GM19328 (cell line): ENCODE results near the gene ARHGDIB.

Experiments
- ATAC-seq: cut with Tn5 transposase; IDR thresholded peaks from one replicate; pipeline ENCODE4 v1.9.1; 2021; ENCODE audit warnings: mild to moderate bottlenecking, moderate library complexity; ENCODE audit not compliant: unreplicated experiment

Gene ARHGDIB

GRCh38 chr12:14934511-14934910 is 26.9 kb downstream of the ARHGDIB start:
- no peak for ATAC-seq

GRCh38 chr12:14931791-14932560 is 29.4 kb downstream of the ARHGDIB start:
- ATAC-seq: no peak

DNA sequence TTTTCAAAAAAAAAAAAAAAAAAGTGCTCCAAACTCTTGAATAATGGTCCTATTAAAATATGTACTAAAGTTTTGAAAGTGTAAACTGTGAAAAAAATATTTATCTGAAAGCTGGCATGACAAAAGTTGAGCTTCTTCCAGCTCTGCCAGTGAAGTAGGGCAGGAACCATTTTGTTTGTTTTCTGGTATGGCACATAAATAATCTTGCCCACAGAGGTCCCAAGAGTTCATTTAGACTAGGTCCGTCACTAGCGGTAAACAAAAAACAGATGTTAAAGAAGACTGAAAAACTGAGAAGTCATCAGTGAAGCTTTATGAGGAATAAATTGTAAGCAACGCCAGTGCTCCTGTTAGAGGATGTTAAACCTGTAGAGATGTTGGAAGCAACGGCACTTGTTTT is 30.0 kb downstream of the ARHGDIB start:
- no peak for ATAC-seq

DNA sequence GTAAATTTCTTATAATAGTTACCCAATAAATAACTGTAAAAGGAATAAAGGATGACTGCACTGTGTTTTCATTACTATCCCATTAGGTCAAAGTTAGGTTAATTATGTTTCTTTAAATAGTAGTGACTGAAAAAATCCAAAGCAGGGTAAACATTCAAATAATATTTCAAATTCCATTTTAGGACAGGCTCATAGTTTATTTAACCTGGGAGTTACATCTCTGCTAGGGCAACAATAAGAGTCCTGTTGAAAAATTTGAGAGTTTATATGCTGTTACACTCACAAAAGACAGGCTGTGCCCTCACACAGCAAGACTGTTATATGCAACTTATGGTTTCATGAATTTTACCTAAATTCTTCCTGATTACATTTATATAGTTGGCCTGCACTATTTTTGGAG is 31.1 kb downstream of the ARHGDIB start:
- no peak for ATAC-seq

DNA sequence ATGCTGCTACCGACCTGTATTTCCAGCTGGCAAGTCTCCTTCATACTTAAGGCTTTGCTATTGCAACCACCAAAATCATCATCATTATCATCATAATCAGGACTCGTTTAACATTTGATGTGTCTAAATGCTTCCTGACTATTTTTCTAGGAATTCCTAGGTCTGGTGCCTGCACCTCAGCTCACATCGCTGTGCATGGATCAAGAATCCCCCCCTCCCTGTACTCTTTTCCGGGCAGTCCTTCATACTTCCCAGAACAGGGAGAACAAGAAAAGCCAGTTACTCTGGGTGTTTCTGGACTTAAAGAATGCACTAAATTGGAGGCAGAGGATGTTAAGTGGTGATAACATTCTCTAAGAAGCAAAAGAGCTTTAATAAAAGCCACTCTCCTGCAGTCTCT is 32.5 kb downstream of the ARHGDIB start:
- no peak for ATAC-seq

- no peak for ATAC-seq
Measured at GRCh38 chr12:14927267-14927666, 34.1 kb downstream of the ARHGDIB start.

GRCh38 chr12:14924541-14924940 is 36.9 kb downstream of the ARHGDIB start:
- ATAC-seq: no peak

DNA sequence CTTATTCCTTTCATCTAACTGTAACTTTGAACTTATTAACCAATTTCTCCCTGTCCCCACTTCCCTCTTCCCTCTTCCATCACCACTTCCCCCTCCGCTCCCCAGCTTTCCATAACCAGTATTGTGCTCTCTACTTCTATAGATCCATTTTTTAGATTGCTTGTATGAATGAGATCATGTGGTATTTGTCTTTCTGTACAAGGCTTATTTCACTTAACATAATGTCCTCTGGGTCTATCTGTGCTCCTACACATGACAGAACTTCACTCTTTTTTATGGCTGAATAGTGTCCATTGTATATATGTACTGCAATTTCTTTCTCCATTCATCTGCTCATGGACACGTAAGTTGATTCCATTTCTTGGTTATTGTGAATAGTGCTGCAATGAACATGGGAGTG is 37.5 kb downstream of the ARHGDIB start:
- no peak for ATAC-seq

- no peak for ATAC-seq
Measured at GRCh38 chr12:14921218-14921617, 40.2 kb downstream of the ARHGDIB start.

GRCh38 chr12:14920475-14921126 is 40.8 kb downstream of the ARHGDIB start:
- no peak for ATAC-seq

DNA sequence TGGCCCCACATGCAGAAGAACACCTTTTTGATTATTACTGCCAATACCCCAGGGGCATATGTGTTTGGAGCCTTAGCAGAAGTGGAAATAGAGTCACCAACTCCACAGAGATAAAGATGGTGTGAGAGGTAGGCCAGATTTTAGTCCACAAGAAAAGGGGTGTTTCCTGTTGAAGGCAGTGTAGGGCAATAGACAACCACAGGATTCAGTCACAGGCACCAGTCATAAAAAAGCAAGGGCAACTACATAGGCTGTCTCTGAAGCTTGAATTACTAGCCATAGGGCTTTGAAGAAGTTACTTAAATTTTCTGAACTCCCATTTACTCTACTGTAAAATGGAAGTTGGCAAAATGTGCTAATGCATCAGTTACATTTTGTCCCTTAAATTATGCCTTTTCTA is 41.9 kb downstream of the ARHGDIB start:
- ATAC-seq: no peak

DNA sequence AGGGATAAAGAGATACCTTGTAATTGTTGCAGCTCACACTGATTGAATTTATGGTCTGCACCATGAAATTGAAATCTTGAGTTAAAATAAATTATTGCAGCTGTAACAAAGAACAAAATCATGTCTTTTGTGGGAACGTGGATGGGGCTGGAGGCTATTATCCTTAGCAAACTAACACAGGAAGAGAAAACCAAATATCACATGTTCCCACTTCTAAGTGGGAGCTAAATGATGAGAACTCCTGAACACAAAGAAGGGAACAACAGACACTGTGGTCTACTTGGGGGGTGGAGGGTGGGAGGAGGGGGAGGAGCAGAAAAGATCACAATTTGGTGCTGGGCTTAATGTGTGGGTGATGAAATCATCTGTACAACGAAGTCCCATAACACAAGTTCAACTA is 45.7 kb downstream of the ARHGDIB start:
- ATAC-seq: no peak

- ATAC-seq: no peak
Measured at GRCh38 chr12:14913381-14913781, 48.0 kb downstream of the ARHGDIB start.

GRCh38 chr12:14911131-14911530 is 50.3 kb downstream of the ARHGDIB start:
- ATAC-seq: no peak

- ATAC-seq: no peak
Measured at GRCh38 chr12:14910090-14910915, 51.1 kb downstream of the ARHGDIB start.

DNA sequence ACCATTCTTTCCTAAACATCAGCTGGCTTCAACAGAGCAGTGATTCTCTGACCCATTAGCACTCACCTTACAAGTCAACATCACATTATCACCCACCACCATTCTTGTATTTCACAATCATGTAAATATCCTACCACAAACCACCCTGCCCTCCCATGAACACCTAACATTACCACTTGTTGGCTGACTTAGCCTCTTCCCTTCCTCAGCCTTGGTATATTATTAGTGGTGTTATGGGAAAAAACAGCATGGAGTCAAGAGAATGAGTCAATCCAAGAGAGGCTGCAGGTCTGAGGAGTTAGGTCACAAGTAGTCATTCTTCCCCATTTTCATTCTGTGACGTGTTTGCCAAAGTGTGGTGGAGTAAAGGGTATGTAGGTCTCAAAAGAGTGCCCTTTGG is 53.4 kb downstream of the ARHGDIB start:
- no peak for ATAC-seq

DNA sequence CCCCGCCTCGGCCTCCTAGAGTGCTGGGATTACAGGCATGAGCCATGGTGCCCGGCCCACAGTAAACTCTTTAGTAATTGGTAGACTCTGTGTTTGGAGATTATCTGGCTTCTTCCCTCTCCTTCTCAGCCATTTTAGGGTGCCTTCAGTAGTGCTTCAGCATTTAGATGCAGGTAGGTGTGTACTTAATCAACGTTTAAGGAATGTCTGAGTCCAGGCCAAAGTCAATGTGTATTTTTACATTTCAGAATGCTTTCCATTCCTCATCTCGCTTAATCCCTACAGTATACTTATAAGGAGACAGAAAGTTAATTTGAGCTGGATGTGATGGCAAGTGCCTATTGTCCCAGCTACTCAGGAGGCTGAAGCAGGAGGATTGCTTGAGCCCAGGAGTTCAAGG is 55.3 kb downstream of the ARHGDIB start:
- no peak for ATAC-seq

DNA sequence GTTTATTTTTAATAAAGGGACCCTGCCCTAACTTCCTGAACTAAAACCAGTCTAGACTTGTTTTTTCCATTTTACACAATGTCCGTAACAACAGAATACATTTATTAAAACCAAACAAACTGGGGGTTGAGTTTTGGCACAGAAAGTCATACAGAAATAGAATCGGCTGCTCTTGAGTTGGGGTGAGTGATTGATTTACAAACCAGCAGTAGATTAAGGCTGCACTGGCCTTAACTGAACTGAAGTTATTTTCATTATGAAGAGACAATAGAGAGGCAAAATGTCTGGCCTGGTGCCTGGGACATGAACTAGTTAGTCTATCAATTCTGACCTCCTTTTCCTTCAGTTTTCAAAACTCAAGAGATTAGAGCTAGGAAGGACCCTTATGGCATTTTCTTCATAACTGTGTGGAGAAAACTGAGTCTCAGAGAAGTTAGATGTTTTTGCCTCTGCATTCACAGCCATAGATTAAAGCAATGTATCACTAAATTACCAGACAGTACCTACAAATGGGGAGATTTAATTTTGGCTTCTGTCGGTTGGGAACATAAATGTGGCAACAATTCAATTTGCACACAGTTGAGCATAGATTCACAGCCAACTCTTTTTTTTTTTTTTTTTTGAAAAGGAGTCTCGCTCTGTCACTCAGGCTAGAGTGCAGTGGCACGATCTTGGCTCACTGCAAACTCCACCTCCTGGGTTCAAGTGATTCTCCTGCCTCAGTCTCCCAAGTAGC is 56.0 kb downstream of the ARHGDIB start:
- ATAC-seq: no peak

DNA sequence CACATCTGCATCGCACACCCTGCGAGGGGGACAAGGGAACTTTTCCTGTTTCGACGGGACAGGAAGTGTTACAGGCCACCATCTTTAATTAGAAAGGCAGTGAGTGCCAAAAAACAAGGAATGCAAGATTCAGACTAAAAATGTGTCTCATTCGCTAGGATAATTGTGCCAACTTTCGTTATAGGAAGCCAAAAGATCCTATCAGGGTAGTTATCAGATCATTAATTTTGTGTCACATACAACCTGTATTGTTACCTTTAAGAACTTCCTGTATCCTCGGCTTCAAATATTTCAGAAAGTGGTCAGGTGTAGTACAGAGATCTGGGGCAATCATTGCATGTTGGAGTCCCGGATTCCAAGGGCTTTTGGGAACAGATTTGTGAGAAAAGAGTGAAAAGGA is 56.5 kb downstream of the ARHGDIB start:
- no peak for ATAC-seq

DNA sequence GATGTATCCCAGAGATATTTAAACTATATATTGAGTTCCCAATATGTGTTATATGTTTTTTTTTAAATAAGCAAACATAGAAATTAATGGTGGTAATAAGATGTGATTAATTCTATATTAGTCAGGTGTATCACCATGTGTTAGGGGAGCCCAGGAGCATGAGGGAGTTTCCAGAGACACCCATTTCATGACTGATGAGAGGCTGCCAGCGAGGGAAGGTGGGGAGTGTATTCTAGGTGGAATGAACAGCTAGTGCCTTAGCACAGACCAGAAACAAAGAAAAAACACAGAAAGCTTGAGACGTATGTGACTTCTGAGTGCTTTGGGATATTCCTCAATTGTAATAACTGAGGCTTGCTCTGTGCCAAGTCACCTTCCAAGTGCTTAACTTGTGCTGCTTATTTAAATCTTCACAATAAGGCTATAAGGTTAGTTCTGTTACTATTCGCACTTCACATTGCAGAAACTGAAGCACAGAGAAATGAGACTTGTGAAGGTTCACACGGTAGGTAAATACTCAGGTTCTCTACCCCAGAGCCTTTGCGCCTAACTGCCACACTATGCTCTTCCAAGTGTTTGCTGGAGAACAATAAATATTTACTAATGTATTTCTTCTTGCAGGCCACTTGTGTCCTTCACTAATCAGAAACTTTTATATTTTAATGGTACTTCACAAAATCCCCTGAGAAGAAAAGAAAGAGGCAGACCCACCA is 57.9 kb downstream of the ARHGDIB start:
- no peak for ATAC-seq
